Stimulated activated CD4-positive, alpha-beta T cell treated with anti-CD3 and anti-CD28 coated beads, Interleukin-4, amount 100 ng/mL, for 1 hour (primary cell): ENCODE data around the gene CDHR1.
A peak's percentile ranks its signal among the peaks of the same experiment; 100 is the strongest.
"Not testable (repeated sequence)": the region's sequence is repeated elsewhere in the genome, so short reads cannot be mapped to it uniquely, and the experiment has no call there.

Experiments used
- DNase-seq: peaks from one replicate; pipeline ENCODE4 v3.0.0-alpha.2; 2020

The CDHR1 gene

DNA sequence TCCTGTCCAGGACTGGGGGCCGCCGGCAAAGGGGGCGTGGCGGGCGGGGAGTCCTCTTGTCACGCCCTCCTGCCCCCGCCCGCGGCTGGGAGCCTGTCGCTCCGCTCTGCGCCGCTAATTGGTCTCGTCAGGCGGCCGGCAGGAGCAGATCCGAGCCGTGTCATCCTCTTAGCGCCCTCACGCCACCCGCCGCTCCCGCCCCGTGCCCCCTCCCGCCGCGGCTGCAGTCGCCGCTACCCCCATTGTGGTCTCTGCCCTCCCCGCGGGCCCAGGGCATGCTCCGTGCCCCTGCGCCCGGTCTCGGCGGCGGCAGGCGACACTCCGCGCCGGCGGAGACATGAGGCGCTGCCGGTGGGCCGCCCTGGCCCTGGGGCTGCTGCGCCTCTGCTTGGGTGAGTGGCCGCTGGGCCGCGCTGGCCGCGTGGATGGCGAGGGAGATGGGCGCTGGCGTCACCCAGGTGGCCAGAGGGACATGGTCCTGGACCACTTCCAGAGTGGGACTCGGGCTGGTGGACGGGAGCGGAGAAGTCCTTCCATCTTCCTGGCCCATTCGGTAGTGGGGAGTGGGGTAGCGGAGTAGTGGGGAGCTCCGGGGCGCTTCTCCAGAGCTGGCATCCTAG, at the start of gene CDHR1:
CDHR1 (plus strand) TSS at position 114 of the 620 bp plus-strand sequence; CDS start at position 338, 224 bp downstream.
- DNase-seq: peak; percentile 52

DNA sequence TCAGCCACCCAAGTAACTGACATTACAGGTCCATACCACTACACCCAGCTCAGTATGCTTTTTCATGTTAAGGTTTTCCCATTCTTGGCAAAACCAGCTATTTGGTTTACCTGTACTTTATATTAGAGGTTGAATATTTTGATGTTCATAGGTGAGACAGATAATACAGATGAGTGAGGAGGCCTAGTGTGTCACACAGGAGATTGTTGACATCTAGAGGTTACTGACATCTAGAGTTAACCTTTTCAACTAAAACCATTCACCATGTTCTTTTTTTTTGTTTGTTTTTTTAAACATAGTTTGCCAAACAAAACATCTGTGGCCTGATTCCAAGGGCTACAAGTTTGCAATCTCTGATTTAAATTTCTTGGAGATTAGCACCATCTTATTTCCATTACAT, 47.0 kb upstream of the CDHR1 start:
- no peak for DNase-seq

DNA sequence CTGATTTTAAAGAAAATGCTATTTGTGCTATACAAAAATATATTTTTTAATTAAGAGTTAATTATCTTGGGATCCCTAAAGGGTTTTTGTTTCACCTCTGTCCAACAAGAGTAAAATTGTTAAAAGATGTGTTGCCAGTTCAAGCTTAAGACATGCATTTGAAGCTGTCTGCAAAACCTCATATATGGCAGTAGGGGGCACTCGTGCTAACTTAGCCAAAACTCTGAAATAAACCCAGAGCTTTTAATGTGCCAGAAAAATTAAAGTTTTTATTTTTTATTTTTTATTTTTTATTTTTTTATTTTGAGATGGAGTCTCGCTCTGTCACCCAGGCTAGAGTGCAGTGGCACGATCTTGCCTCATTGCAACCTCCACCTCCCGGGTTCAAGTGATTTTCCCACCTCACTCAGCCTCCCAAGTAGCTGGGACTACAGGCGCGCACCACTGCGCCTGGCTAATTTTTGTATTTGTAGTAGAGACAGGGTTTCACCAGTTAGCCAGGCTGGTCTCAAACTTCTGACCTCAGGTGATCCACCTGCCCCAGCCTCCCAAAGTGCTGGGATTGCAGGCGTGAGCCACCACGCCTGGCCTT, 46.2 kb upstream of the CDHR1 start:
- not testable (repeated sequence) for DNase-seq

DNA sequence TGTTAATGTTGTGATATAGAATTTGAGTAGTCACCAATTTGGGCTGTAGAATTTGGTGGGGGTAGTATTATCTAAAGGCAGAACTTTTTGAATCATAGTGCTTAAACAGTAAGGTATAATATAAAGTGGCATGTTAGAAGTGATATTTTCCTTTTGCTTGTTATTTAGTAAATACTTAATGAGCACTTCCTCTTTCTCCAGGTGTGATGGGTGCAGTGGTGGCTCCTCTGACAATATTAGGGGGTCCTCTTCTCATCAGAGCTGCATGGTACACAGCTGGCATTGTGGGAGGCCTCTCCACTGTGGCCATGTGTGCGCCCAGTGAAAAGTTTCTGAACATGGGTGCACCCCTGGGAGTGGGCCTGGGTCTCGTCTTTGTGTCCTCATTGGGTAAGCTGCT, 44.5 kb upstream of the CDHR1 start:
- DNase-seq: no peak

DNA sequence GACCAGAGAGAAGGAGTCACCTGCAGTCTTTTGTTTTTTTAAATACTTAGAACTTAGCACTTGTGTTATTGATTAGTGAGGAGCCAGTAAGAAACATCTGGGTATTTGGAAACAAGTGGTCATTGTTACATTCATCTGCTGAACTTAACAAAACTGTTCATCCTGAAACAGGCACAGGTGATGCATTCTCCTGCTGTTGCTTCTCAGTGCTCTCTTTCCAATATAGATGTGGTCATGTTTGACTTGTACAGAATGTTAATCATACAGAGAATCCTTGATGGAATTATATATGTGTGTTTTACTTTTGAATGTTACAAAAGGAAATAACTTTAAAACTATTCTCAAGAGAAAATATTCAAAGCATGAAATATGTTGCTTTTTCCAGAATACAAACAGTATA, 41.6 kb upstream of the CDHR1 start:
- DNase-seq: no peak

DNA sequence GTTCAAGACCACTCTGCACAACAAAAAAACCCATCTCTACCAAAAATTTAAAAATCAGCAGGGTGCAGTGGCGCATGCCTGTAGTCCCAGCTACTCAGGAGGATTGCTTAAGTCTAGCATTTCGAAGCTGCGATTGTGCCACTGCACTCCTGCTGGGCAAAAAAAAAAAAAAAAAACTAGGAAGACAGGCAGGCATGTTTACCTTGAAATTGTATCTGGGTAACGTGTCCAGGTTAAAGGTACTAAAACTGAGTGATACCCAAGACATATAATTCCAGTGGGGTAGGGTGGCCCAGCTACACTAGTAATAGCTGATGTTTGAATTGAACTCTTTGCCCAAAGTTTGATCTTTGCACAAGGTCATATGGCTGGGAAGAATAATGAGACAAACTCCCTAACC, 38.8 kb upstream of the CDHR1 start:
- DNase-seq: no peak

DNA sequence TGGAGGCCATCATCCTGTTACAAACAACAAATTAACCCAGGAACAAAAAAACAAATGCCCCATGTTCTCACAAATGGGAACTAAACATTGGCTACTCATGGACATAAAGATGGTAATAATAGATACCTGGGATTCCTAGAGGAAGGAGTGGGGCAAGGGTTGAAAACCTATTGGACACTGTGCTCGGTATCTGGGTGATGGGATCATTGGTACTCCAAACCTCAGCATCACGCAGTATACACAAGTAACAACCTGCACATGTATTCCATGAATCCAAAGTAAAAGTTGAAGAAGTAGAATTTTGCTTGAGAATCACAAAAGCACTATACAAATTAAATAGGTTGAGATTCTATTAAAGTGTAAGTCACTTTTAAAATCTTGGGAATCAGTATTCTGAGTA, 38.3 kb upstream of the CDHR1 start:
- DNase-seq: no peak

DNA sequence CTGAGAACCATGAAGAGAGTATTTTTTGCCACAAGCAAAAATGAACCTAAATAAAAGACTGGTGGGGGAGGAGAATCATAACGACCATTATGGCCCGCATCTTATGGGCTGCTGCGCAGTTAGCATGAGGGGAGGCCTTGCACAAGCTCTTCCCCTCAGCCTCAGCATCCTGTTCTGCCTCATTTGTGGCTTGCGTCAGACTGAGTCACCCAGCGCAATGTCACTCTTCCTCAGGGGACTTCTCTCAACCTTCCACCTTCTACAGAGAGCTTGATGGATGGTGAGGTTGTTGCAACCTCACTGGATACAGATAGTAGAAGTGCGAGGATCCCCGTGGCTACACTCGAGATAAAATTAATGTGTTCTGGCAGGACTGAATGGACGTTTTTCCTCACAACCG, 37.6 kb upstream of the CDHR1 start:
- no peak for DNase-seq

DNA sequence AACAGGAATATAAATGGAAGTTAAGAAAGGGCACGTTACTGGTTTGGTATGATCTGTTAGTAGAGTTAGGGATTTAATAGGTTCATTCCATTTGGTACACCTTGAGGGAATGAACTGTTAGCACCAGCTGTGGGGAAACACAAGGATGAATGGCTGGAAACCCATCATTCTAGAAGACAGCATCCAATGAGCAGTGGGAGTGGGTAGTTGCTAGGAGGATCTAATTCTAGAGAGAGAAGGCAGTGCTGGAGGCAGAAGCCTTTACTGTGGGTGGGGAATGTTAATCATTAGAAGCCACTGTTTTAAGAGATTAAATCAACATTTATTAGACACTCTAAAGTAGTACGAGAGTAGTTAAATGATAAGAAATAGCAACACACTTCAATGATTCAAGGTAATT, 36.3 kb upstream of the CDHR1 start:
- no peak for DNase-seq

DNA sequence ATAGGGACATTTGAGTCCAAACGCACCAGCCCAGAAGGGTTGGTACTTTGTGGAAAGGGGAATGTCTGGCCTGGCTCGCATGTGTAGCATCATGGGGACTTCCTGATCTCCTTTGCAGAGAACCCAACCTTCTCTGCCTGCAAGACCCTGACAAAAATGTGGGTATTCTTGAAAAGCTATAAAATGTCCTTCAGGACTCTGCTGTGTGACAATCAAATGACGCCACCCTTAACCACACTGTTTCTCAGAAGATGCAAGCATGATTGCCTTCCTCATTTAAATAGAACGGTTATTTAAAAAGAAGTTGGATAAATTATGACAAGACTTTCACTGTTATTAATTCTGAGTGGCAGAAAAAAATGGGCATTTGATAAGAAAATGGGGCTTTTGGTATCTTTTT, 35.8 kb upstream of the CDHR1 start:
- DNase-seq: no peak

DNA sequence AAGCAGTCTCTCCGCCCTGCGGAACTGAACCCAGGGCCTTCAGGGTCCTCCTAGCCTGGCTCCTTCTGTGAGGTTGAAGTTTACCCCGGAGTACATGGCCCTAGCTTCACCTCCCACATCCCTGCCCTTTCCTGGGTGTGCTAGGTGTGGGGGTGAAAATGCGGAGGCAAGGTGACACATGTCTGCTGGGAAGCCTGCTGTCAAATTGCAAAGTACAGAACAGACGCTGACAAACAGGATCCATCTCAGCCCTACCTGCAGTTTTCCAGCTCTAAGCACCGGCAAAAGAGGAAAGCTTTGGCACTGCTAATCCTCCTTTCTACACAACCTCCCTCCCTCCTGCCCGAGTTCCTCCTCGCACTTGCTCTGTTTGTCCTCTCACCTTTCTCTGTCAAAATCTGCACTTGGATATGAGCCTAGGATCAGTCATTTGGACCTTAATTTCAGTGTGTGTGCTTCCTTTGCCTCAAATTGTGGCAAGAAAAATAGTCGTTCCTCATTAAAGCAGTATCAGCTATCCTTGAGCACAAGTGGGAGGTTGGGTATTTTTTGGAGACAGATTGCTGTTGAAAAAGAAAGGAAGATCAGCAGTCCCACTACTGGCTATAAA, 35.2 kb upstream of the CDHR1 start:
- DNase-seq: no peak

DNA sequence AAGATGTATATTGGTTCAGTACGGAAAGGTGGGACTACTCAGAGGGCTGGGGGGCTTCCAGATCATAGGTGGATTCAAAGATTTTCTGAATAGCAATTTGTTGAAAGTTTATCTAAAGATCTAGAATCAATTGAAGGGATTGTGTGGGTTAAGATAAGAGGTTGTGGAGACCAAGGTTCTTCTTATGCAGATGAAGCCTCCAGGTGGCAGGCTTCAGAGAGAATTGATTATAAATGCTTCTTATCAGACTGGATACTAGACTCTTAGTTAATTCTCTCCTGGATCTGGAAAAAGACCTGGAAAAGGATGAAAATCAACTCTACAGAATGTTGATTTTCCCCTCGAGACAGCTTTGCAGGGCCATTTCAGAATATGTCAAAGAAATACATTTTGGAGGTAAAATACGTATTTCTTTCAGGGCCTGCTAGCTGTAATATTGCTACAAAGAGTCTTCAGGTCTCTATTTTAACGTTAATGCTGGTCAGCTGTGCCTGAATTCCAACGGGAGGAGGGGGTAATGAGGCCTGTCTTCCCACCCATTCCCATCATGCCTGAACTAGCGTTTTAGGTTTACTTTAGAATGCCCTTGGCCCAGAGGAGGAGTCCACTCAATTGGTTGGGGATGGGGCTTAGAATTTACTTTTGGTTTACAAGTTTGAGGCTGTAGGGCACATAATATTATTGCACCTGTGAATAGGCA, 33.5 kb upstream of the CDHR1 start:
- DNase-seq: no peak

DNA sequence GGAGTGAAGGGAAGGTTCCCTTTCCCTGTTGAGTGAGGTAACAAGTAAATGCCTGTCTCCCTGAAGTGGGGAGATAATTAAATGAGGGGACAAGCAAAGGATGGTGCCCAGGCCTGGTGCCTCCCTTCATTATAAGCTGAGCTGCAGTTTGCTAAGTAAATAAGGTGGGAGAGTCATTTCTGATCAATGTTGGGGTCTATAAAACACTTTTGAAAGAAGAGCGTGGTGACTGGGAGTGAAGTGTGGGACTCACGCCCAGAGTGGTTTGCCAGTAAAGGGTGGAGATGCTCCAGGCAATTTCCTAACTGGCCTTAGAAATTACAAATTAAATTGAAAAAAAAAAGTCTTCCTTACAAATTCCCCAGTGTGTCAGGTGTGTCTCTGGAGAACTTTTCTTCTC, 30.3 kb upstream of the CDHR1 start:
- DNase-seq: no peak

DNA sequence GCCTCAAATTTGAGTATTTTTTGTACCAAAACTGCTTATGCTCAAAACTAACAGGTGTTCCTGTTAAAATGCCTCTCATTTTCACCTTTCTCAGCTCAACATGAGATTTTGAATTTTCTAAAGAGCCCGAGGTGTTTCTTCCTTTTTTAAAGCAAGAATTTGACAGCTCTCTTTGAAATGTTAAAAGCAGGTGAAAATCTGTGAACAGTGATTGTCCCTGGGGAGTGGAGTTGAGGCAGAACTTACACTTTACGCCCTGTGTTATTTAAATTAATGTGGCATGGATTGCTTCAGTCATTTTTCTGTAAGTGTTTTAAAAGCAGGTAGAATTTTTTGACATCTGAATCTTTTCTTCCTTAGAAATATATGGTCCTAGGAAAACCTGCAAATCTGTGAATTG, 29.9 kb upstream of the CDHR1 start:
- DNase-seq: no peak

DNA sequence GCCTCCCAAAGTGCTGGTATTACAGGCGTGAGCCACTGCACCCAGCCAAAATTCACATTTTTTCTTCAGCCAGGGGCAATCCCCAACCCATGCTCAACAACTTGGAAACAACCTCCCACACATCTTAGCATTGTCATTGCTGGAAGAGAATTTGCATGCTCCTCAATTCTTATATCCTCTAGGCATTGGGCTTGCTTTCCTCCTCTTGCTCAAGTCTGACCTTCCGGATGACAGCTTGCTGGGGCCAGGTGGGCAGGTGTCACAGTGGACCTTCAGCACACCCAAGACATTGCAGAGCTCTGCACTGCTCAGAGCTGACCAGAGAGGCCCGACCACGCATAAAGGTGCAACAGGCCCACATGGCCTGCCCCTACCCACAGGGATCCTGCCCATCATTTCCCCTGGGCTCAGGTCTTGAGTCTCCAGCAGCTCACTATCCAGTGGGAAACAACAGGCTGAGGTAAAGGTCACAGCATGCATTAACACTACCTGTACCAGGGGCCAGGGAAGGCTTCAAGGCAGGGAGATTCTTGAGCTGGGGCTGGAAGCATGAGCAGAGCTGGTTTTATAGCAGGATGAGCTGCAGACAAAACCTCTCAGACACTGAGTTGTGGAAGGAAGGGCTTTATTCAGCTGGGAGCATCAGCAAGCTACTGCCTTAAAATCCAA, 27.6 kb upstream of the CDHR1 start:
- DNase-seq: no peak

DNA sequence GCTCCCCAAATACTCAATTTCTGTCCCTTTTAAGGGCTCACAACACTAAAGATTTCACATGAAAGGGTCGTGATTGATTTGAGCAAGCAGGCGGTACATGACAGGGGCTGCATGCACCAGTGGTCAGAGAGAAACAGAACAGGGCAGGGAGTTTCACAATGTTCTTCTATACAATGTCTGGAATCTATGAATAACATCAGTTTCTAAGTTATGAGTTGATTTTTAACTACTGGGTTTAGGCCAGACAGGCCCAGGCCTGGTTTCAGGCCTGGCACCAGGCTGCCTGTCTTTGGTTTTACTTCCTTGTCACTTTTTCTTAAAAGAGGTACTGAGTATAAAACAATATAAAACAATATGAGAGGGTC, 27.1 kb upstream of the CDHR1 start:
- DNase-seq: not testable (repeated sequence)

DNA sequence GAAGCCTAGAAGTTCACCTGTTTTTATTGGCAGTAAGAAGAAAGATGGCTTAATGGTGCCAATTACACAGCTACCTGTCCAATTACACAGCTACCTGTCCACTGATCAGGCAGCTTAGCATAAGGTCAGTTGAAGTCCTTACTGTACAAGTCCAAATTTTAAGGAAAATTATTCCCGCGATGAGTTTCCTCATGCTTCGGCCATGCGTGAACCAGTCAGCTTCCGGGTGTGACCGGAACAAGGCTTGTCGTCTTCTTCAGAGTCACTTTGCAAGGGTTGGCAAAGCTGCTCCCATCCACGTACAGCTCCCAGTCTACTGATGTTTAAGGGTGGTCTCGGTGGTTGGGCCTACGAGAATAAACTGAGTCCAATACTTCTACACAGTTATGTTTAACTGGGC, 26.0 kb upstream of the CDHR1 start:
- not testable (repeated sequence) for DNase-seq

DNA sequence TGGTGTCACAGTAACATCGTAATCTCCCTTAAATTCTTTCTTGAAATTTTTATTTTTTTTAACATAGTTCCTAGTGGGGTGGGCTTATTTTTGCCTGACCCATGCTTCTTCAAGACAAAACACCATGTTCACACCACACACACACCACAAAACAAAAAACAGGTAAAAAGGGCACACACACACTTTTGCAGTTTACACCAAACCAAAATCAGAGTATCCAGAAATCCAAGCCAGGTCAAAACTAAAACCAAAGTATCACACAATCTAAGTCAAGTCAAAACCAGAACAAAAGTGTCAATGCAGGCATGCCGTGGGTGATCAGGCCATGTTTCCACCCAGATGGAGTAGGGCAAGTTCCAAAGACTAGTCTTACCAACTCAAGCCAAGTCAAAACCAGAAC, 23.1 kb upstream of the CDHR1 start:
- not testable (repeated sequence) for DNase-seq

DNA sequence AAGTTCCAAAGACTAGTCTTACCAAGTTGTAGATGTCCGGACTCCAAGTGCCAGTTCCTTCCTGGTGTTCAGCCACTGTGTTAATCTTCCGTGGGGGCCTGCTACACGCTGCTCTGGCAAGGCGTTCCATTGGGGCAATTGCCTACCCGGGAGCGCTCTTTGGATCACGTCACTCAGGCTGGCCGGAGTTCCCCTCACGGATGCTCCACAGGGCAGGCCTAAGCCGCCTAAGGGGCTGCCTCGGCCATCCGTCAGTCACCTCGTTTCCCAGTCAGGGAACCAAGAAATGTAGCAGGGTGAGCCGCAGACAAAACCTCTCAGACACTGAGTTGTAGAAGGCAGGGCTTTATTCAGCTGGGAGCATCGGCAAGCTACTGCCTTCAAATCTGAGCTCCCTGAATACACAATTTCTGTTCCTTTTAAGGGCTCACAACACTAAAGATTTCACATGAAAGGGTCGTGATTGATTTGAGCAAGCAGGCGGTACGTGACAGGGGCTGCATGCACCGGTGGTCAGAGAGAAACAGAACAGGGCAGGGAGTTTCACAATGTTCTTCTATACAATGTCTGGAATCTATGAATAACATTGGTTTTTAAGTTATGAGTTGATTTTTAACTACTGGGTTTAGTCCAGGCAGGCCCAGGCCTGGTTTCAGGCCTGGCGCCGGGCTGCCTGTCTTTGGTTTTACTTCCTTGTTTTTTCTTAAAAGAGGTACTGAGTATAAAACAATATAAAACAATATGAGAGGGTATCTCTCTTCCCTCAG, 22.5 kb upstream of the CDHR1 start:
- not testable (repeated sequence) for DNase-seq

DNA sequence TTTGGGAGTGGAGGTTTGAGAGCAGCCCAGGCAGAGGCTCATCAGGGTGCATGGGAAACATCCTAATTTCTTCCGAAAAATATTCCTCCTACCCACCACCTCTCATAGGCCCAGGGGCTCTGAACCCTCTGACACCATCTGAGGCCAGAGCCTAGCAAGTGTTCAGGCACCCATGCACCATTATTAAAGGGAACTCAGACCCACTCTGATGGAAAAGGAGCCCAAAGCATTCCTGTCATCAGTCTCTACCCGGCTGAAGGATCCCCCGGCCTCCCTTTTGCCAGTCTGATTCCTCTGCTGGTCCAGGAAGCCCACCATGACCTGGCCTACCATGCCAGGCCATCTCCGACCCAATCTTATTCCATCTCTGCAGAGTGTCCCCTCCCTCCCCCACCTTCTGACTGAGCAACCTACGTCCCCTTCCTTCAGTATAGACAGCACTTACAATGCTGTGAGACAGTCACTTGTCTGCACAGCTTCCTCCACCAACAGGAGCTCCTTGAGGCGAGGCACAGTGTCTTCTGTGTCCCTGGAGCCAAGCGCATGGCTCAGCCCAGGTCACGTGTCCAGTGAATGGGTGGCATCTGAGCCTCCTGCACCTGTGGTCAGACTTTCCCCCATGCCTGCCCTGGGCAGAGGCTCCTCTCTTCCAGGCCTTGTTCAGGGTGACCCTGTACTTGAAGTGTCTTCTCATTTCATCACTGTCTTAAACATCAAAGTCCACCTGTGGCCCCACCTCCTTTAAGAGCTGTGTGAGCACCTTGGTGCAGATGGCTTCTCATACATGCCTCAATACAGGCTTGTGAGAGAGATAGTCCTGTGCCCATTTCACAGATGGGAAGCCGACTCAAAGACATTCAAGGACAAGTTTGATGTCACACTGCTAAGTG, 21.6 kb upstream of the CDHR1 start:
- no peak for DNase-seq

DNA sequence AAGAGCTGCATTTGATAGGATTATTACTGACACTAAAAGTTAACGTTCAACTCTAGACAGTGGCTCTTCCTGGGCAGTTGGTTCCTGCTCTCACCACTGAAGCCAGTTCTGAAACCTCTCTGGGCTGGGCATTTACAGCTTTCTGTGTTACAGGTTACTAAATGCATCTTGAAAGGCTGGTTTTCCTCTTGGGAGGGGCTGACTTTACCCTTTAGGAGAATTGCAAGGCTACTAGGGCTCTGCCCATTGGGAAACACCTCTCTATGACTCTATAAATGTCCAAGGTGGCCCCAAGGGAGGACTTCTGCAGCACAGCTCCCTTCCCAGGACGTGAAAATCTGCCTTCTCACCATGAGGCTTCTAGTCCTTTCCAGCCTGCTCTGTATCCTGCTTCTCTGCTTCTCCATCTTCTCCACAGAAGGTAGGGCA, 20.8 kb upstream of the CDHR1 start, which contains the start of gene GPR15LG:
GPR15LG (plus strand) TSS at position 301 of the 429 bp plus-strand sequence; CDS start at position 352, 51 bp downstream.
- DNase-seq: no peak

DNA sequence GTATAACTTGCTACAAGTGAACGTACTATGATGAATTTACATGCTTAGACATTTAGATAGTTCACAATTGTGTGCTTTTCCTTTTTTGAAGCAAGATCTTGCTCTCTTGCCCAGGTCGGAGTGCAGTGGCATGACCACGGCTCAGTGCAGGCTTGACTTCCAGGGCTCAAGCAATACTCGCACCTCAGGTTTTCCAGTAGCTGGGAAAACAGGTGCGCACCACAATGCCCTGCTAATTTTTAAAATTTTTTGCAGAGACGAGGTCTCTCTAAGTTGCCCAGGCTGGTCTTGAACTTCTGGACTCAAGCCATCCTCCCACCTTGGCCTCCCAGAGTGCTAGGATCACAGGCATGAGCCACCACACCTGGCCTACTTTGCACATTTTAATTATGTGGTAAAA, 18.9 kb upstream of the CDHR1 start:
- no peak for DNase-seq
